ENCODE measurements around the gene VCP.

DNA sequence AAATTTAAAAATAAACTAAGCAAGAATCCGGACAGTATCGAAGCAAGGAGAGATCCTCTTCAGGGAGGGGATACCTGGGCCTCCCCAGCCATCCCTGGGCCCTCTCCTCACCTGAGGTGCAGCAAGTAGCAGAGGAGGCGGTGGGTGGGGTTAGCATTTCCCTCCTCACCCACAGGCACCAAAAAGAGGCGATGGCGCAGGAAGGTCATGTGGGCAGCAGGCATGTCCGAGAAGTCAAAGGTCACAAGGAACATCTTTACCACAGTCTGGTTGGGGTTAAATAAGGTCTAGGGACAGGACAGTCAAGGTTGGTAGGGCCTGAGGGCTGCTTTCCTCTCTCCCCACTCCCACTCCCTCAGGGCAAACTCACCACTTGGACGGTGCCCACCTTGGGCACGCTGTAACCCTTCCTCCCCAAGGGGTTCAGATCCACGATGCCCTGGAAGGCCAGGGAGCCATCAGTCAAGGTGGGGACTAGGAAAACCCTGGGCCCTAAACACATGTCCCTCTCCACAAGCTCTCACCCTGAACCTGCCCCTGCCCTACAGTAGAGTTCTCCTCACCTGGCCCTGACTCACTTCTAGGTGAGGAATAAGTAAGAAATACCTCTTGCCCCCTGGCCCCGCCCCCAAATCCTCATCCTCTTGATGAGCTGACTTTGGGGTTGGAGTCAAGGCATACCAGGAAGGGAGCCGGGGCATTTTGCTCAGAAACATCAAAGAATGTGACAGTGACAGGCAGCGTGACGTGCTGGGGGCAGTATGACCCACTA is 33.3 kb upstream of the VCP start:
- TF ChIP-seq, protein P1, sequence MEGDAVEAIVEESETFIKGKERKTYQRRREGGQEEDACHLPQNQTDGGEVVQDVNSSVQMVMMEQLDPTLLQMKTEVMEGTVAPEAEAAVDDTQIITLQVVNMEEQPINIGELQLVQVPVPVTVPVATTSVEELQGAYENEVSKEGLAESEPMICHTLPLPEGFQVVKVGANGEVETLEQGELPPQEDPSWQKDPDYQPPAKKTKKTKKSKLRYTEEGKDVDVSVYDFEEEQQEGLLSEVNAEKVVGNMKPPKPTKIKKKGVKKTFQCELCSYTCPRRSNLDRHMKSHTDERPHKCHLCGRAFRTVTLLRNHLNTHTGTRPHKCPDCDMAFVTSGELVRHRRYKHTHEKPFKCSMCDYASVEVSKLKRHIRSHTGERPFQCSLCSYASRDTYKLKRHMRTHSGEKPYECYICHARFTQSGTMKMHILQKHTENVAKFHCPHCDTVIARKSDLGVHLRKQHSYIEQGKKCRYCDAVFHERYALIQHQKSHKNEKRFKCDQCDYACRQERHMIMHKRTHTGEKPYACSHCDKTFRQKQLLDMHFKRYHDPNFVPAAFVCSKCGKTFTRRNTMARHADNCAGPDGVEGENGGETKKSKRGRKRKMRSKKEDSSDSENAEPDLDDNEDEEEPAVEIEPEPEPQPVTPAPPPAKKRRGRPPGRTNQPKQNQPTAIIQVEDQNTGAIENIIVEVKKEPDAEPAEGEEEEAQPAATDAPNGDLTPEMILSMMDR (IDR thresholded peaks at IDR 0.05 in 2 of 3, conservative IDR thresholded peaks at IDR 0.05 in 1 of 3; ENCODE audit: borderline replicate concordance in 1 of 3, insufficient read depth in 1 of 3, low read depth in 2 of 3, low read length in 2 of 3): no peak
- no peak for TF ChIP-seq POLR2A (IDR thresholded peaks at IDR 0.05; ENCODE audit: borderline replicate concordance, extremely low read depth, insufficient read depth, insufficient read length)
- no peak for TF ChIP-seq CBX3 (IDR thresholded peaks at IDR 0.05; ENCODE audit: low read depth)
- TF ChIP-seq, protein P2, sequence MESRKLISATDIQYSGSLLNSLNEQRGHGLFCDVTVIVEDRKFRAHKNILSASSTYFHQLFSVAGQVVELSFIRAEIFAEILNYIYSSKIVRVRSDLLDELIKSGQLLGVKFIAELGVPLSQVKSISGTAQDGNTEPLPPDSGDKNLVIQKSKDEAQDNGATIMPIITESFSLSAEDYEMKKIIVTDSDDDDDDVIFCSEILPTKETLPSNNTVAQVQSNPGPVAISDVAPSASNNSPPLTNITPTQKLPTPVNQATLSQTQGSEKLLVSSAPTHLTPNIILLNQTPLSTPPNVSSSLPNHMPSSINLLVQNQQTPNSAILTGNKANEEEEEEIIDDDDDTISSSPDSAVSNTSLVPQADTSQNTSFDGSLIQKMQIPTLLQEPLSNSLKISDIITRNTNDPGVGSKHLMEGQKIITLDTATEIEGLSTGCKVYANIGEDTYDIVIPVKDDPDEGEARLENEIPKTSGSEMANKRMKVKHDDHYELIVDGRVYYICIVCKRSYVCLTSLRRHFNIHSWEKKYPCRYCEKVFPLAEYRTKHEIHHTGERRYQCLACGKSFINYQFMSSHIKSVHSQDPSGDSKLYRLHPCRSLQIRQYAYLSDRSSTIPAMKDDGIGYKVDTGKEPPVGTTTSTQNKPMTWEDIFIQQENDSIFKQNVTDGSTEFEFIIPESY (IDR thresholded peaks at IDR 0.05; ENCODE audit: extremely low read depth, insufficient replicate concordance, low read length): no peak
- TF ChIP-seq EZH2phosphoT487 (IDR thresholded peaks at IDR 0.05; ENCODE audit: borderline replicate concordance): no peak
- no peak for TF ChIP-seq POLR2AphosphoS5 (IDR thresholded peaks at IDR 0.05; ENCODE audit: low read depth, low read length)
- no peak for TF ChIP-seq SRF (IDR thresholded peaks at IDR 0.05; ENCODE audit: low read depth)
- no peak for TF ChIP-seq EZH2 (IDR thresholded peaks at IDR 0.05)
- no peak for TF ChIP-seq SIN3A (IDR thresholded peaks at IDR 0.05; ENCODE audit: low read depth)
